Neuronal stem cell (in vitro differentiated cells): Measurements from ENCODE around the gene OSBPL6.
A peak's percentile ranks its signal among the peaks of the same experiment; 100 is the strongest.

Experiments used
- DNase-seq: peaks from one replicate; pipeline ENCODE4 v3.0.0-alpha.2; 2013; ENCODE audit warnings: low spot score
- H2AFZ ChIP-seq: one replicate; pipeline ENCODE4 v1.6.1; 2013; ENCODE audit warnings: mild to moderate bottlenecking, low read length, inconsistent platforms
- H2AK5ac ChIP-seq: 2 replicates; pipeline ENCODE4 v1.6.1; 2013; ENCODE audit warnings: low read depth, mild to moderate bottlenecking, inconsistent platforms, low read length, moderate library complexity, mixed read lengths
- H2BK120ac ChIP-seq: 2 replicates; pipeline ENCODE4 v1.6.1; 2013; ENCODE audit warnings: low read depth, mild to moderate bottlenecking, inconsistent platforms, low read length, moderate library complexity, mixed read lengths
- H2BK12ac ChIP-seq: one replicate; pipeline ENCODE4 v1.6.1; 2013; ENCODE audit warnings: low read length, inconsistent platforms
- H2BK15ac ChIP-seq: 2 replicates; pipeline ENCODE4 v1.6.1; 2013; ENCODE audit warnings: mild to moderate bottlenecking, low read length, inconsistent platforms, mixed read lengths
- H2BK5ac ChIP-seq: one replicate; pipeline ENCODE4 v1.6.1; 2013; ENCODE audit warnings: inconsistent platforms, mild to moderate bottlenecking, low read length, moderate library complexity
- H3K14ac ChIP-seq: one replicate; pipeline ENCODE4 v1.6.1; 2013; ENCODE audit warnings: low read length, inconsistent platforms
- H3K18ac ChIP-seq: 2 replicates; pipeline ENCODE4 v1.6.1; 2013; ENCODE audit warnings: low read length, inconsistent platforms
- H3K23ac ChIP-seq: 2 replicates; pipeline ENCODE4 v1.6.1; 2013; ENCODE audit warnings: low read depth, mild to moderate bottlenecking, mixed read lengths, low read length, inconsistent platforms; ENCODE audit not compliant: poor library complexity
- H3K27ac ChIP-seq: replicated peaks from 3 replicates; pipeline ENCODE4 v1.5.1; 2013; ENCODE audit warnings: low read length, inconsistent platforms
- H3K27me3 ChIP-seq, 3 experiments: 2 replicates each; pipeline ENCODE4 v1.6.1; 2013; ENCODE audit warnings: low read length in 3 of 3, mild to moderate bottlenecking in 2 of 3, inconsistent platforms in 1 of 3, low read depth in 1 of 3, mixed read lengths in 1 of 3, moderate library complexity in 1 of 3; ENCODE audit not compliant: control insufficient read depth in 3 of 3, insufficient read depth in 3 of 3
- H3K36me3 ChIP-seq, 2 donors: replicated peaks in 1 of 2; 2 replicates each; pipeline ENCODE4 v1.6.1; 2013; ENCODE audit warnings: low read length in 2 of 2; ENCODE audit not compliant: control insufficient read depth in 2 of 2, insufficient read depth in 2 of 2
- H3K4ac ChIP-seq: 2 replicates; pipeline ENCODE4 v1.6.1; 2013; ENCODE audit warnings: inconsistent platforms, mild to moderate bottlenecking, low read length, moderate library complexity
- H3K4me1 ChIP-seq, 2 donors: 1 replicate in 1 of 2; 2 replicates in 1 of 2; pipeline ENCODE4 v1.6.1; 2013; ENCODE audit warnings: low read length in 2 of 2, low read depth in 1 of 2; ENCODE audit not compliant: control insufficient read depth in 2 of 2, insufficient read depth in 1 of 2
- H3K4me2 ChIP-seq: one replicate; pipeline ENCODE4 v1.6.1; 2013; ENCODE audit warnings: mild to moderate bottlenecking, low read length, inconsistent platforms; ENCODE audit not compliant: insufficient read depth, poor library complexity, severe bottlenecking
- H3K4me3 ChIP-seq, 2 donors: 2 replicates each; pipeline ENCODE4 v1.5.1; 2013; ENCODE audit warnings: low read length in 2 of 2, mild to moderate bottlenecking in 2 of 2, inconsistent platforms in 1 of 2, moderate library complexity in 1 of 2
- H3K79me1 ChIP-seq: one replicate; pipeline ENCODE4 v1.6.1; 2013; ENCODE audit warnings: low read depth, mild to moderate bottlenecking, inconsistent platforms, low read length, moderate library complexity
- H3K9ac ChIP-seq: one replicate; pipeline ENCODE4 v1.6.1; 2013; ENCODE audit warnings: mild to moderate bottlenecking, low read depth, low read length, inconsistent platforms; ENCODE audit not compliant: poor library complexity
- H3K9me3 ChIP-seq, 2 donors: replicated peaks in 1 of 2; 2 replicates each; pipeline versions ENCODE3 to v1.6.1; 2013; ENCODE audit warnings: low read length in 2 of 2, mild to moderate bottlenecking in 2 of 2, inconsistent platforms in 1 of 2, low read depth in 1 of 2, mixed read lengths in 1 of 2, moderate library complexity in 1 of 2; ENCODE audit not compliant: control insufficient read depth in 2 of 2, insufficient read depth in 1 of 2
- H4K8ac ChIP-seq: one replicate; pipeline ENCODE4 v1.6.1; 2013; ENCODE audit warnings: low read depth, mild to moderate bottlenecking, inconsistent platforms, low read length, moderate library complexity
- H4K91ac ChIP-seq: one replicate; pipeline ENCODE4 v1.6.1; 2013; ENCODE audit warnings: low read length, low read depth, mild to moderate bottlenecking, inconsistent platforms; ENCODE audit not compliant: poor library complexity
- WGBS, 2 donors: extraction: QIAGEN DNeasy Blood & Tissue Kit; methylation state at CpG; one replicate each; pipeline ENCODE4 v1.1.7; 2013; ENCODE audit warnings: missing lambda C conversion rate in 2 of 2, mixed read lengths in 1 of 2; ENCODE audit not compliant: insufficient read length in 2 of 2, insufficient replicate concordance in 1 of 2; ENCODE audit errors: extremely low coverage in 2 of 2; 5-methylcytosine and 5-hydroxymethylcytosine counted together

Gene OSBPL6

DNA sequence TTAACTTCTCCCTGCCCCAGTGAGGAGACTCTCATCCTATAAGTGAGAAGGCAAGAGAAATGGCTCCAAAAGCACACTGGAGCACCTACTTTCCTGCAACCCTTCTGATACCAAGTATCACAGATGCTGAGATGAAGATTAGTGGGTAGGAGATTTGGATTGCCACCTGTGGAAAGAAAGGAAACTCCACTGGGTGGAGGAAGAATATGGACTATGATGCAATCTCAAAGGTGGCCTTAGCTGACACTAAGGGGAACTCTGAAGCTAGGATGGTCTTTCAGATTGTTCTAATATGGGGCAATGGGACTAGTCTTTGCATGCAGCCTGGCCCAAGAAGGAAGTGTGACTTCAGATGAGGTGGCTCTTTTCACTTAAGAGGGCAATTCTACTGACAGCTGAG, 235.0 kb downstream of the OSBPL6 start:
- peaks cover 11 to 81% of the 10 kb centered on the region in 2 donors for H3K36me3 ChIP-seq

DNA sequence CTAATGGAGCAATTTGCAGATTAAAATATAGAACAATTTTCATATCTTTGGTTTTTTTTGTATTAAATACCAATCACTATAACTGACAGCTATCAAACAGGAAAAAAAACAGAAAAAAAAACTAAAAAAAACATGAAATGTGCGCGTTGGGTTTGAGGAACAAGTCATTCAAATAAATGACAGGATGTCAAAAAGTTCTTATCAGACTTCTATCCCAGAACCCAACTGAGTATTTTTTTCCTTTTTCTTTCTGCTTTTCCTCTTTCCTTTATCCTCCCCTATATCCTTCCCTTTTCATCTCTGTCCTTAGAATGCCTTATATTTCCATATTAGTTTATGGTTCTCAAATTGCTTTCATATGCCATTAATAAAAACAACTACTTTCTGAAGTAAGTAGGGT, 242.3 kb downstream of the OSBPL6 start:
- no peaks in the 10 kb centered on the region for H3K4me1 ChIP-seq
- no peak overlapping the region for H3K18ac ChIP-seq
- no peaks in the 10 kb centered on the region for H3K9me3 ChIP-seq
- no peak overlapping the region for H2BK12ac ChIP-seq
- no peaks in the 10 kb centered on the region for H3K79me1 ChIP-seq
- WGBS, 2 donors, result no CpG with 5 or more reads among the region's 2 CpGs
- H4K8ac ChIP-seq, result no peak overlapping the region
- H3K23ac ChIP-seq, result no peak overlapping the region
- H3K9ac ChIP-seq, result no peak overlapping the region
- H4K91ac ChIP-seq, result no peak overlapping the region
- no peak overlapping the region for H2AFZ ChIP-seq
- no peak overlapping the region for H2BK5ac ChIP-seq
- no peak overlapping the region for H3K4me2 ChIP-seq
- H3K36me3 ChIP-seq, result peaks cover 19 to 100% of the 10 kb centered on the region in 2 donors
- DNase-seq, result no peak
- H3K14ac ChIP-seq, result no peak overlapping the region
- H2BK120ac ChIP-seq, result no peak overlapping the region
- H3K27me3 ChIP-seq, result no peaks in the 10 kb centered on the region
- no peak overlapping the region for H3K4me3 ChIP-seq
- no peak overlapping the region for H2AK5ac ChIP-seq
- no peak overlapping the region for H3K27ac ChIP-seq
- no peak overlapping the region for H2BK15ac ChIP-seq
- no peak overlapping the region for H3K4ac ChIP-seq

More for the DNA sequence above, 235.0 kb downstream of the OSBPL6 start:
- no peak overlapping the region for H3K9ac ChIP-seq
- H4K91ac ChIP-seq, result no peak overlapping the region
- H3K27ac ChIP-seq, result no peak overlapping the region
- H3K18ac ChIP-seq, result no peak overlapping the region
- no peaks in the 10 kb centered on the region for H3K27me3 ChIP-seq
- H3K79me1 ChIP-seq, result no peaks in the 10 kb centered on the region
- H3K9me3 ChIP-seq, result peaks cover 0 to 9% of the 10 kb centered on the region in 2 donors
- no peak overlapping the region for H2AK5ac ChIP-seq
- H3K4ac ChIP-seq, result no peak overlapping the region
- H4K8ac ChIP-seq, result no peak overlapping the region
- no peak overlapping the region for H2BK5ac ChIP-seq
- H2BK15ac ChIP-seq, result no peak overlapping the region
- H3K4me1 ChIP-seq, result no peaks in the 10 kb centered on the region
- no peak overlapping the region for H2AFZ ChIP-seq
- no peak overlapping the region for H3K23ac ChIP-seq
- H2BK120ac ChIP-seq, result no peak overlapping the region
- H2BK12ac ChIP-seq, result no peak overlapping the region
- no peak for DNase-seq
- no peak overlapping the region for H3K14ac ChIP-seq
- H3K4me2 ChIP-seq, result no peak overlapping the region
- H3K4me3 ChIP-seq, result no peak overlapping the region

DNA sequence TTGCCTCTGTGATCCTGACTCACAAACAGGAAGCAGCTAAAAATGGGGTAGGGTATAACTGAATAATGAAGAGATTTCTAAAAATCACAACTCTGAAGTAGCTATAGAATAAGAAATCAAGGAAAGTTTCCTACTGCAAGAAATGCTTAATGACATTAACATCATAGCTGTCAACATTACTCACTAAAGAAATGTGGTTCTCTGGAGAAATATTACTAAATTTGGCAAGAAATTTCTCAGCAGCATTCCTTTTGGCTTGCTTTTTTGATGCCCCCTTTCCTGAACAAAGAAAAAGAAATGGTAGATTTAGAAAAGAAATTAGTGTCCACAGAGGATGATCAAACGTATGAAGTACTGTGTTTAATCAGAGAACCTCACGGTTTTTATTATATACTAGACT, 247.1 kb downstream of the OSBPL6 start:
- Histone ChIP-seq H3K4me1 (no peaks in the 10 kb centered on the region), H3K9me3 (no peaks in the 10 kb centered on the region), H3K4me3 (no peak overlapping the region), H3K14ac (no peak overlapping the region), H3K9ac (no peak overlapping the region), H2AK5ac (no peak overlapping the region), H2BK15ac (no peak overlapping the region), H2AFZ (no peak overlapping the region), H3K23ac (no peak overlapping the region), H3K18ac (no peak overlapping the region), H2BK12ac (no peak overlapping the region), H4K91ac (no peak overlapping the region), H2BK120ac (no peak overlapping the region), H3K27me3 (no peaks in the 10 kb centered on the region), H4K8ac (no peak overlapping the region), H3K27ac (no peak overlapping the region), H3K79me1 (no peaks in the 10 kb centered on the region), H3K36me3 (peaks cover 19 to 100% of the 10 kb centered on the region in 2 donors), H3K4me2 (no peak overlapping the region), H2BK5ac (no peak overlapping the region), H3K4ac (no peak overlapping the region)
- WGBS, 2 donors, result no CpG with 5 or more reads among the region's 2 CpGs
- DNase-seq, result no peak

DNA sequence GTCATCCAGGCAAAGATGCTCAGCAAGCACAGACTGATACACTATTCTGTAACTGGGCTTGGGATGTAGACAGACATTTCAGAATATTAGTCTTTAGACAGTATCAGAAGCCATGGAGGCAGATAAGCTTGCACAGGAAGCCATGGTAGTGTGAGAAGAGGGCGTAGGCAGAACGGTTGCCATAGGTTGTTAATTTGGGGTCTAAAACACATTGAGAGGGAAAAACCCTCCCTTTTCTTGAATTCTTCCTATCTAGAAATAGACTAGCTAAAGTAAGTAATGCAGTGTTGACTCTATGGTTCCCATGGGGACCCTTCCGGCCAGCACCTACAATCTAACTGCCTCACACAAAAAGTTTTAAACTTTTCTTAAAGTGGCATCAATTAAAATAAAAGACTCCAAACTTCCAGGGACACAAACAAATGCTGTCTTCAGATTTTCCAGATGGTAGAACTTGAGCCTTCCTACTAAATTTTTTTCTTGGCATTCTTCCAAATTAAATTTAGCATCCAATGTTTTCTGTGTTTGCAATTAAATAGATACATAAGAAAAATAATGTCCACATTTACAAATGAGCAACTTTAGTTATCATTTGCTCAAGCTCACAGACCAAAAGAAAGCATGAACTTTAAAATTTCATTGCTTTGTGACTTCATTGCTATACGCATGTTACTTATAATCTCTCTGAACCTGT, 254.8 kb downstream of the OSBPL6 start:
- no peak overlapping the region for H2BK12ac ChIP-seq
- H3K79me1 ChIP-seq, result peaks cover 8% of the 10 kb centered on the region
- H3K4me3 ChIP-seq, result peak overlapping the region in 1 of 2 donors; percentile 98
- H3K4me1 ChIP-seq, result peaks cover 6 to 23% of the 10 kb centered on the region in 2 donors
- no peak overlapping the region for H2AFZ ChIP-seq
- H3K4ac ChIP-seq, result no peak overlapping the region
- no peaks in the 10 kb centered on the region for H3K27me3 ChIP-seq
- no peak overlapping the region for H3K18ac ChIP-seq
- no peak overlapping the region for H3K27ac ChIP-seq
- no peak overlapping the region for H2BK5ac ChIP-seq
- no peak overlapping the region for H3K4me2 ChIP-seq
- no peak overlapping the region for H4K8ac ChIP-seq
- no peak overlapping the region for H3K23ac ChIP-seq
- H3K36me3 ChIP-seq, result peaks cover 19 to 60% of the 10 kb centered on the region in 2 donors
- no peak overlapping the region for H2AK5ac ChIP-seq
- DNase-seq, result no peak
- no peak overlapping the region for H2BK15ac ChIP-seq
- H2BK120ac ChIP-seq, result no peak overlapping the region
- no peak overlapping the region for H3K9ac ChIP-seq
- H3K9me3 ChIP-seq, result no peaks in the 10 kb centered on the region
- H3K14ac ChIP-seq, result no peak overlapping the region
- no peak overlapping the region for H4K91ac ChIP-seq
- no CpG with 5 or more reads among the region's 4 CpGs for WGBS, 2 donors
